Ovary (tissue), 9 donors: Measurements from ENCODE around the gene KIF16B. TPM values are rescaled to one million over a fixed set of nuclear protein-coding genes. Genes with fewer than 3 reads are reported as not detected.
"Not testable (repeated sequence)": the region's sequence is repeated elsewhere in the genome, so short reads cannot be mapped to it uniquely, and the experiment has no call there.

Experiments used
- DNase-seq, 5 donors: peaks; one replicate each; pipeline ENCODE4 v3.0.0-alpha.2; 2019 to 2020
- H3K27ac ChIP-seq, 2 donors: fragments of 200-600 bp; one replicate each; pipeline versions ENCODE4 v1.5.1 to v1.8.0; 2019 to 2022
- H3K27me3 ChIP-seq: fragments of 200-600 bp; one replicate; pipeline ENCODE4 v1.8.0; 2022
- H3K36me3 ChIP-seq: fragments of 200-600 bp; sonication (generic); one replicate; pipeline ENCODE4 v1.5.1; 2019
- H3K4me1 ChIP-seq: one replicate; pipeline ENCODE4 v1.8.1; 2013; ENCODE audit warnings: mild to moderate bottlenecking, moderate library complexity; ENCODE audit not compliant: insufficient read depth
- H3K4me3 ChIP-seq: fragments of 200-600 bp; sonication (generic); one replicate; pipeline ENCODE4 v1.5.1; 2017
- H3K9me3 ChIP-seq, 2 donors: fragments of 200-600 bp in 1 of 2; sonication (generic) in 1 of 2; one replicate each; pipeline versions ENCODE4 v1.5.1 to v1.8.1; 2013 to 2019; ENCODE audit warnings: mild to moderate bottlenecking in 1 of 2, moderate library complexity in 1 of 2
- CTCF ChIP-seq, 3 donors: fragments of 450-650 bp in 2 of 3; fragments of 200-600 bp in 1 of 3; IDR thresholded peaks; one replicate each; pipeline versions ENCODE4 v1.5.1 to v1.8.0; 2016 to 2022; ENCODE audit warnings: antibody characterized with exemption in 3 of 3, mild to moderate bottlenecking in 1 of 3
- EP300 ChIP-seq: sonication (generic); formaldehyde crosslinking; IDR thresholded peaks from one replicate; pipeline ENCODE4 v1.6.1; 2017; ENCODE audit warnings: antibody characterized with exemption
- POLR2A ChIP-seq: fragments of 450-650 bp; IDR thresholded peaks from one replicate; pipeline ENCODE4 v1.6.1; 2017; ENCODE audit warnings: antibody characterized with exemption, mild to moderate bottlenecking, moderate library complexity
- WGBS, 3 donors: extraction: QIAGEN DNeasy Blood & Tissue Kit in 1 of 3; methylation state at CpG; one replicate each; pipeline versions ENCODE4 v1.1.5 to v1.1.7; 2013 to 2017; 5-methylcytosine and 5-hydroxymethylcytosine counted together
- intact Hi-C, 4 donors: fragments of 100-400 bp; cut with DNase I; formaldehyde crosslinking; loops; one replicate each; pipeline versions ENCODE4 v1.11.0 to v1.15.1; 2022 to 2023
- polyA plus RNA-seq, 2 donors: library from polyadenylated mRNA; stranded (reverse); fragments of 200-250 nt in 1 of 2; fragments of 350-450 nt in 1 of 2; fragmentation: Illumina TruSeq in 1 of 2; extraction: RNeasy Lipid Tissue Mini Kit (QIAGEN cat#74804) in 1 of 2; gene quantifications; one replicate each; pipeline ENCODE4 v1.2.3, GENCODE V29; 2013 to 2014
- total RNA-seq, 7 donors: library from RNA; depleted of rRNA in 2 of 7; stranded (reverse); fragments of >200 nt in 2 of 7; fragmentation: NEBNext Ultra II Directional in 3 of 7; extraction: Animal tissue kit (Norgen Biotek cat#: 25700) in 3 of 7; gene quantifications; one replicate each; pipeline versions ENCODE4 v1.1.0 to v1.2.4, GENCODE V29; 2016 to 2023
- donor health status: DM: no; HTN: no; CAD: no; lungs with moderate emphysema.
- donor health status: DM: no; HTN: no; CAD: no.
- donor health status: Bipolar disorder and iron deficiency.
- donor health status: DM: yes; HTN: yes; CAD: no.
- donor health status: DM: no; HTN: no; CAD: no.
- donor health status: DM: yes; HTN: yes; CAD: no.

The KIF16B gene
- total and polyA plus RNA-seq, 9 donors: 10.9 to 28.1 (median 20.2) TPM

- H3K27me3 ChIP-seq: no peaks in the 10 kb centered on the region
- TF ChIP-seq POLR2A (no peak), CTCF (IDR thresholded peaks at IDR 0.05) (no peak), EP300 (no peak)
- no peak overlapping the region for H3K4me3 ChIP-seq
- no peaks in the 10 kb centered on the region for H3K36me3 ChIP-seq
- intact Hi-C loops: no loop called here
- DNase-seq: no peak
- peaks cover 13% of the 10 kb centered on the region for H3K4me1 ChIP-seq
- no peaks in the 10 kb centered on the region for H3K9me3 ChIP-seq
- no peak overlapping the region for H3K27ac ChIP-seq
- WGBS, 3 donors: 76 to 95% (median 95%) methylated on average over 4 of the region's 4 CpGs
These were observed 3.7 kb downstream of the KIF16B start for GRCh38 chr20:16569246-16570153.

DNA sequence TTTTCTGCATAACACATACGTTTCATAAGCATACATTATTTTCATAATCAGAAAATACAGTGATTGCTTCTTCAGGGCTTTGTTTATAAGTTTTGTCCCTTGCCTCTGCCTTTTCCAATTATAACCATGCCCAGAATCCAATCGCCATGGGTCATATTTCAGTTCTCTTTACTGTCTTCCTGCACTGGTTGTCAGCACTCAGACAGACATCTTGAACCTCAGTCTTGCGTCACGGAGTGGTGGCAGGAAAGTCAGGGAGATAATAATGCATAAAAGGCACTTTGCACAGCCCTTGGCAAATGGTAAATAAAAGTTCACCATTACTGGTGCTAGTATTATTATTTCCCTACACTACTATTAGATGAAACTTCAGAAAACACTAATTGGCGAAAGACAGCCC, 7.2 kb downstream of the KIF16B start:
- 90 to 97% (median 92%) methylated on average over 5 of the region's 5 CpGs for WGBS, 3 donors
- no peak overlapping the region for H3K4me3 ChIP-seq
- no peak for DNase-seq
- no peaks in the 10 kb centered on the region for H3K9me3 ChIP-seq
- no peak overlapping the region for H3K27ac ChIP-seq
- no peaks in the 10 kb centered on the region for H3K36me3 ChIP-seq
- TF ChIP-seq CTCF (IDR thresholded peaks at IDR 0.05): no peak
- TF ChIP-seq POLR2A: no peak
- no peak for TF ChIP-seq EP300
- intact Hi-C loops: no loop called here
- H3K27me3 ChIP-seq: no peaks in the 10 kb centered on the region
- H3K4me1 ChIP-seq: peaks cover 3% of the 10 kb centered on the region

DNA sequence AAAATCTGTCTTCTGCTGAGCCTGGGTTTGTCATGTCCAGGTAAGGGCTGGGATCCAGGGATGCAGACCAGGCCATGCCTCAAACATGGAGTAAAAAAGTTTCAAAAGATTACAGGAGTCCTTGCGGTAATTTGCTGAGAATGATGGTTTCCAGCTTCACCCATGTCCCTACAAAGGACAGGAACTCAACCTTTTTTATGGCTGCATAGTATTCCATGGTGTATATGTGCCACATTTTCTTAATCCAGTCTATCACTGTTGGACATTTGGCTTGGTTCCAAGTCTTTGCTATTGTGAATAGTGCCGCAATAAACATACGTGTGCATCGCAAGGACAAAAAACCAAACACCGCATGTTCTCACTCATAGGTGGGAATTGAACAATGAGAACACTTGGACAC, 9.2 kb downstream of the KIF16B start:
- H3K9me3 ChIP-seq, DNase-seq, H3K27ac ChIP-seq, intact Hi-C loops, H3K36me3 ChIP-seq, H3K4me1 ChIP-seq, H3K4me3 ChIP-seq, H3K27me3 ChIP-seq: not testable (repeated sequence)
- WGBS, 3 donors: 72 to 98% (median 95%) methylated on average over 5 of the region's 5 CpGs

DNA sequence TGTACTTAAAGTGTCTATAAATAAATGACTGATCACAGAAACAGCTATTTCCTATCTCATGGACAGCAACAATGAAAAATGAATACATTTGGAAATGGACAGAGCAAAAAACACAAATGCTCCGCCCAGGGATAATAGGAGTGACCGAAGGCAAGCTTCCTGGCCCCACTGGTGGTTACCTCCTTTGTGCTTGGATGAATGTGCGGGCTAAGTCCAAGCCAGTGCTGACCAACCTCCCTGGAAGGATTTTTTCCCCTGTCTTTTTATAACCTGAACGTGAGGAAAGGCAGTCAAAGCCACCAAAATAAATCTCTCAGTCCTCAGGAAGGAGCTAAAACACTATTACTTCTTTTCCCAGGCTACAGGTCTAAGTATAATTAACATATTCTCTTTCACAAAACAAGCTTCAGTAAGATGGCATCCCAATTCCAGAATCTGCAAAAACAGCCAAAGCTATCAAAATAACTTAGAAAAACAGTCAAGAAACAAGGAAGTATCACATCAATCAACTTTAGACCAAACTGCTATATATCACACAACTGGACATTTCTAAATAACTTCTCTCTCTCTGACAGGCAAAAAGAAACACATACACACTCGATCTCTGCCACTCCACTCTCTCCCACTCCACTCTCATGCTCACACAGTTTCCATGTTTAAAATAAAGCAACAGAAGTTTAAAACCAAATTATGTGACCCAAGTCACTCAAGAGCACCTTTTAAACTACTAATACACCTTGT, 10.0 kb downstream of the KIF16B start:
- no peaks in the 10 kb centered on the region for H3K27me3 ChIP-seq
- H3K4me1 ChIP-seq: no peaks in the 10 kb centered on the region
- TF ChIP-seq CTCF (IDR thresholded peaks at IDR 0.05) (no peak), POLR2A (no peak), EP300 (no peak)
- H3K27ac ChIP-seq: no peak overlapping the region
- 64 to 76% (median 75%) methylated on average over 5 of the region's 5 CpGs for WGBS, 3 donors
- DNase-seq: no peak
- H3K9me3 ChIP-seq: no peaks in the 10 kb centered on the region
- intact Hi-C loops: no loop called here
- H3K36me3 ChIP-seq: no peaks in the 10 kb centered on the region
- no peak overlapping the region for H3K4me3 ChIP-seq

GRCh38 chr20:16562259-16562658, 11.0 kb downstream of the KIF16B start:
- WGBS, 3 donors: 83 to 89% (median 85%) methylated on average over 10 of the region's 10 CpGs
- Histone ChIP-seq H3K27me3 (no peaks in the 10 kb centered on the region), H3K27ac (no peak overlapping the region), H3K9me3 (no peaks in the 10 kb centered on the region), H3K4me3 (no peak overlapping the region), H3K4me1 (no peaks in the 10 kb centered on the region), H3K36me3 (no peaks in the 10 kb centered on the region)
- intact Hi-C loops: no loop called here
- TF ChIP-seq EP300: no peak
- TF ChIP-seq POLR2A: no peak
- TF ChIP-seq CTCF (IDR thresholded peaks at IDR 0.05): no peak
- DNase-seq: no peak
